Hepatocyte (in vitro differentiated cells): Measurements from ENCODE around the gene TENM4. TPM values are rescaled to one million over a fixed set of nuclear protein-coding genes. Genes with fewer than 3 reads are reported as not detected.

Experiments used
- DNase-seq: peaks from one replicate; pipeline ENCODE4 v3.0.0-alpha.2; 2016; ENCODE audit warnings: low spot score
- H2AFZ ChIP-seq: fragments of 200-600 bp; sonication (generic); 2 replicates; pipeline ENCODE4 v1.6.0; 2016; ENCODE audit warnings: antibody characterized with exemption, mild to moderate bottlenecking
- H3K27ac ChIP-seq: fragments of 200-600 bp; sonication (generic); 2 replicates; pipeline ENCODE4 v1.5.1; 2016; ENCODE audit warnings: mild to moderate bottlenecking
- H3K27me3 ChIP-seq: fragments of 200-600 bp; sonication (generic); 2 replicates; pipeline ENCODE4 v1.6.1; 2016
- H3K36me3 ChIP-seq: fragments of 200-600 bp; sonication (generic); replicated peaks from 2 replicates; pipeline ENCODE4 v1.5.1; 2016; ENCODE audit warnings: low read depth; ENCODE audit not compliant: insufficient read depth
- H3K4me1 ChIP-seq: fragments of 200-600 bp; sonication (generic); 2 replicates; pipeline ENCODE4 v1.5.1; 2016; ENCODE audit warnings: mild to moderate bottlenecking, moderate library complexity; ENCODE audit not compliant: insufficient read depth
- H3K4me2 ChIP-seq: fragments of 200-600 bp; sonication (generic); 2 replicates; pipeline ENCODE4 v1.6.0; 2016
- H3K4me3 ChIP-seq: fragments of 200-600 bp; sonication (generic); 2 replicates; pipeline ENCODE4 v1.5.1; 2016; ENCODE audit warnings: mild to moderate bottlenecking
- H3K79me2 ChIP-seq: fragments of 200-600 bp; sonication (generic); 2 replicates; pipeline ENCODE4 v1.6.0; 2017; ENCODE audit warnings: mild to moderate bottlenecking
- H3K9me2 ChIP-seq: fragments of 200-600 bp; sonication (generic); replicated peaks from 2 replicates; pipeline ENCODE4 v1.6.0; 2017; ENCODE audit warnings: mild to moderate bottlenecking; ENCODE audit not compliant: insufficient read depth
- H3K9me3 ChIP-seq: fragments of 200-600 bp; sonication (generic); 2 replicates; pipeline ENCODE4 v1.5.1; 2016; ENCODE audit warnings: low read depth, mild to moderate bottlenecking
- H4K20me1 ChIP-seq: fragments of 200-600 bp; sonication (generic); 2 replicates; pipeline ENCODE4 v1.6.0; 2016; ENCODE audit warnings: mild to moderate bottlenecking; ENCODE audit not compliant: insufficient read depth, poor library complexity, severe bottlenecking
- CTCF ChIP-seq: fragments of 200-600 bp; sonication (generic); IDR thresholded peaks from 2 replicates; pipeline ENCODE4 v1.5.1; 2016; ENCODE audit warnings: antibody characterized with exemption, mild to moderate bottlenecking; ENCODE audit not compliant: poor library complexity
- EZH2 ChIP-seq: fragments of 200-600 bp; sonication (generic); IDR thresholded peaks from 2 replicates; pipeline ENCODE4 v1.6.1; 2016; ENCODE audit warnings: antibody characterized with exemption, mild to moderate bottlenecking, borderline replicate concordance
- EZH2phosphoT487 ChIP-seq: fragments of 200-600 bp; sonication (generic); IDR thresholded peaks from one replicate; pipeline ENCODE4 v1.6.1; 2018; ENCODE audit warnings: antibody characterized with exemption, mild to moderate bottlenecking, low read depth, moderate library complexity; ENCODE audit not compliant: unreplicated experiment, severe bottlenecking
- WGBS: methylation state at CpG from one replicate; pipeline ENCODE4 v1.1.6; 2016; ENCODE audit warnings: low lambda C conversion rate; ENCODE audit errors: missing lambda C conversion rate; 5-methylcytosine and 5-hydroxymethylcytosine counted together
- polyA plus RNA-seq: library from polyadenylated mRNA; unstranded; fragments of >200 nt; fragmentation: Nextera tagmentation; extraction: Ambion mirVana; gene quantifications from 2 replicates; pipeline ENCODE4 v1.2.1, GENCODE V29; 2016
- total RNA-seq: library from RNA; depleted of rRNA; stranded (reverse); fragments of >200 nt; gene quantifications from 2 replicates; pipeline ENCODE4 v1.2.3, GENCODE V29; 2014

The TENM4 gene
- total and polyA plus RNA-seq, 2 experiments from 2014 or later, result 18.4 to 18.7 TPM

DNA sequence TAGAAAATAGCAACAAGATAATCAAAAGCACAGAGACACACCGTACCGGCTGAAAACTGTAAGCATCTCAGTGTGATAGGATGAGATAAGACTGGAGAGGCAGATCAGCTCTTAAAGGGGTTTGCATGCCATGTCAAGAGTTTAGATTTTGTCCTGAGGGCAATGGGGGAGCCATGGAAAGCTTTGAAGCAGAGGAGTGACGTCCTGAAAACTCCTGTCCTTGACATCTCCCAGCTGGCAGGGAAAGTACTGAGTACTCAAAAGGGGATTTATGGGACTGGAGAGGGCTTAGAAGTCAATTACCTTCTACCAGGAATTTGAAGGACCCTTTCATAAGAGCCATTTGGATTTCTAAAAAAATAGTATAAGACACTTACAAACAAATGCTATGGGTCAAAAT, 445.7 kb downstream of the TENM4 start:
- Histone ChIP-seq H3K4me1 (no peaks in the 10 kb centered on the region), H2AFZ (no peak overlapping the region), H3K79me2 (no peaks in the 10 kb centered on the region), H4K20me1 (no peaks in the 10 kb centered on the region), H3K9me3 (no peaks in the 10 kb centered on the region), H3K36me3 (no peaks in the 10 kb centered on the region), H3K4me3 (no peak overlapping the region), H3K9me2 (no peaks in the 10 kb centered on the region), H3K27me3 (no peaks in the 10 kb centered on the region), H3K4me2 (no peak overlapping the region), H3K27ac (no peak overlapping the region)
- no peak for DNase-seq
- WGBS, result 39% methylated on average over 3 of the region's 3 CpGs
- no peak for TF ChIP-seq CTCF
- TF ChIP-seq EZH2, result no peak
- no peak for TF ChIP-seq EZH2phosphoT487

- Histone ChIP-seq H3K36me3 (no peaks in the 10 kb centered on the region), H3K4me3 (no peak overlapping the region), H3K79me2 (no peaks in the 10 kb centered on the region), H3K9me3 (no peaks in the 10 kb centered on the region), H4K20me1 (no peaks in the 10 kb centered on the region), H3K27me3 (no peaks in the 10 kb centered on the region), H3K27ac (no peak overlapping the region), H3K4me1 (no peaks in the 10 kb centered on the region), H2AFZ (no peak overlapping the region), H3K4me2 (no peak overlapping the region), H3K9me2 (no peaks in the 10 kb centered on the region)
- WGBS, result 86% methylated on average over 1 of the region's 1 CpG
- TF ChIP-seq EZH2 (no peak), EZH2phosphoT487 (no peak)
- DNase-seq, result no peak
Observed at GRCh38 chr11:78993802-78994430, 446.9 kb downstream of the TENM4 start.

DNA sequence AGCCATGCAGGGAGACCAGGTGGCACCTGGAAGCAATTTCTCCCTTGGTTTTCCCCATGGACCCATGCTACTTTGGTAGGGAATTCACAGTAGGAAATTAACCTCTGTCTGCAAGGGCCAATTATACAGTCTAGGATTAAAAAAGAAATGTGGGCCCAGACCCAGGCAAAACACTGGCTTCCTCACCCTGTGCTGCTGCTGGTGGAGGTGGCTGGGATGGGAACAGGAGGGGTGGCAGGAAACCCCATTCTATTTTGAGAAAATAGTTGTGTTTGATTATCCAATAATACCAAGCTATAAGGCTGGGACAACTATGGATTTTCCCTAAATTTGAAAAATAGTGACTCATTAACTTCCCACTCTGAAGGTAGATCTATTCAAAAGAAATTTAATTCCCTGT, 449.1 kb downstream of the TENM4 start:
- Histone ChIP-seq H3K4me2 (no peak overlapping the region), H3K9me3 (no peaks in the 10 kb centered on the region), H3K9me2 (no peaks in the 10 kb centered on the region), H2AFZ (no peak overlapping the region), H3K27me3 (no peaks in the 10 kb centered on the region), H4K20me1 (no peaks in the 10 kb centered on the region), H3K27ac (no peak overlapping the region), H3K4me3 (no peak overlapping the region), H3K79me2 (no peaks in the 10 kb centered on the region), H3K4me1 (no peaks in the 10 kb centered on the region), H3K36me3 (no peaks in the 10 kb centered on the region)
- DNase-seq, result no peak
- TF ChIP-seq EZH2 (no peak), CTCF (no peak), EZH2phosphoT487 (no peak)

GRCh38 chr11:78990261-78990660, 450.6 kb downstream of the TENM4 start:
- Histone ChIP-seq H3K4me3 (no peak overlapping the region), H3K27ac (no peak overlapping the region), H3K79me2 (no peaks in the 10 kb centered on the region), H3K27me3 (no peaks in the 10 kb centered on the region), H3K36me3 (no peaks in the 10 kb centered on the region), H3K4me1 (no peaks in the 10 kb centered on the region), H3K9me2 (no peaks in the 10 kb centered on the region), H3K9me3 (no peaks in the 10 kb centered on the region), H4K20me1 (no peaks in the 10 kb centered on the region), H2AFZ (no peak overlapping the region), H3K4me2 (no peak overlapping the region)
- WGBS, result 70% methylated on average over 9 of the region's 9 CpGs
- no peak for DNase-seq
- TF ChIP-seq EZH2phosphoT487 (no peak), EZH2 (no peak), CTCF (no peak)
